ENCODE data around the gene RBPMS2. TPM values are rescaled to one million over a fixed set of nuclear protein-coding genes. Genes with fewer than 3 reads are reported as not detected.

The RBPMS2 gene
- total and polyA plus RNA-seq, 2 of the 4 experiments (the other 2 are of a cell fraction) = 2.8 TPM; not detected in 1

GRCh38 chr15:64761156-64761555 lies 14.2 kb downstream of the RBPMS2 start:
- no peak overlapping the region for H2AFZ ChIP-seq (replicated peaks; ENCODE audit: low read length, poor library complexity)
- H3K14ac ChIP-seq (replicated peaks; ENCODE audit: low read depth, low read length) = no peak overlapping the region
- H3K27me3 ChIP-seq (ENCODE audit: control insufficient read depth, insufficient read depth, low read length) = no peaks in the 10 kb centered on the region
- no peak overlapping the region for H2BK5ac ChIP-seq (ENCODE audit: low read depth, low read length, poor library complexity, severe bottlenecking)
- H3K9ac ChIP-seq (ENCODE audit: low read depth, low read length) = no peak overlapping the region
- no TSS peak for BruUV-seq (replicated peaks)
- H2BK15ac ChIP-seq (ENCODE audit: low read depth, low read length) = no peak overlapping the region
- WGBS, 2 experiments (ENCODE audit: extremely low coverage in 2 of 2, insufficient read length in 1 of 2) = 100% methylated on average over 2 of the region's 11 CpGs; no CpG with 5 or more reads in 1 of the 2 experiments
- H3K36me3 ChIP-seq (ENCODE audit: control insufficient read depth, insufficient read depth, low read length) = no peaks in the 10 kb centered on the region
- no peak overlapping the region for H2BK20ac ChIP-seq (ENCODE audit: low read depth, low read length)
- no peak for DNase-seq
- no peak overlapping the region for H4K8ac ChIP-seq (ENCODE audit: low read depth in 2 of 2, low read length in 2 of 2)
- H3K56ac ChIP-seq (ENCODE audit: extremely low read depth, insufficient read depth, low read length) = no peak overlapping the region
- no peak overlapping the region for H4K5ac ChIP-seq (ENCODE audit: low read depth, low read length)
- no peaks in the 10 kb centered on the region for H4K20me1 ChIP-seq (ENCODE audit: insufficient read depth, low read length)
- dilution Hi-C loops (cut with HindIII; ENCODE audit: low sequenced_read_pairs, unreplicated experiment) = no loop called here
- ChIA-PET POLR2A (ENCODE audit: unreplicated experiment) (no interaction called here), CTCF (no interaction called here)
- no peak overlapping the region for H2AK9ac ChIP-seq (replicated peaks; ENCODE audit: low read depth, low read length, poor library complexity)
- no peak overlapping the region for H2BK120ac ChIP-seq (ENCODE audit: low read depth, low read length)
- no peak overlapping the region for H3K27ac ChIP-seq (ENCODE audit: insufficient read depth, low read length)
- H3K79me1 ChIP-seq (ENCODE audit: low read depth in 1 of 2, low read length in 2 of 2) = no peaks in the 10 kb centered on the region; a peak in 1 of 4 replicates
- no peak overlapping the region for H2AK5ac ChIP-seq (ENCODE audit: low read depth, low read length)
- H3K4ac ChIP-seq (ENCODE audit: low read depth, low read length) = no peak overlapping the region
- no peak overlapping the region for H3K23ac ChIP-seq (ENCODE audit: low read depth, low read length)
- no peak overlapping the region for H3K4me2 ChIP-seq (ENCODE audit: low read depth, low read length)
- in situ Hi-C loops (cut with MboI; ENCODE audit: low sequenced_read_pairs) = no loop called here
- TF ChIP-seq ELK1 (IDR thresholded peaks at IDR 0.05; ENCODE audit: borderline replicate concordance, low read depth, low read length) (no peak), CEBPB (IDR thresholded peaks at IDR 0.05; ENCODE audit: low read depth, low read length) (no peak), MAFK (IDR thresholded peaks at IDR 0.05; ENCODE audit: low read depth, low read length) (no peak), MAZ (IDR thresholded peaks at IDR 0.05; ENCODE audit: borderline replicate concordance, low read depth, low read length) (no peak), CHD1 (IDR thresholded peaks at IDR 0.05; ENCODE audit: low read depth, low read length) (no peak), MXI1 (IDR thresholded peaks at IDR 0.05; ENCODE audit: borderline replicate concordance, low read depth, low read length) (no peak), POLR2A (IDR thresholded peaks at IDR 0.05; ENCODE audit: low read depth, low read length) (no peak), SMC3 (IDR thresholded peaks at IDR 0.05; ENCODE audit: low read depth, low read length) (no peak), RAD21 (IDR thresholded peaks at IDR 0.05; ENCODE audit: low read length) (no peak), CTCF (conservative IDR thresholded peaks at IDR 0.05; ENCODE audit: low read depth, low read length) (no peak), FOS (IDR thresholded peaks at IDR 0.05; ENCODE audit: low read depth, low read length) (no peak), RCOR1 (IDR thresholded peaks at IDR 0.05; ENCODE audit: insufficient replicate concordance, low read length) (no peak)
- H3K9me1 ChIP-seq (ENCODE audit: insufficient read depth, low read length) = peaks cover 3% of the 10 kb centered on the region; the same call in 1 of the 2 replicates
- H3K9me3 ChIP-seq (ENCODE audit: control insufficient read depth, insufficient read depth, low read length) = no peaks in the 10 kb centered on the region
- no peak for ATAC-seq (ENCODE audit: low read depth)
- H3K18ac ChIP-seq (ENCODE audit: low read depth, low read length) = no peak overlapping the region
- H3K4me1 ChIP-seq (ENCODE audit: control insufficient read depth, insufficient read depth, low read length) = no peaks in the 10 kb centered on the region
- H4K91ac ChIP-seq (ENCODE audit: insufficient read depth, low read depth, low read length) = no peak overlapping the region
- intact Hi-C loops (cut with micrococcal nuclease) = no loop called here
- H3K4me3 ChIP-seq (ENCODE audit: insufficient read depth, low read depth, low read length) = no peak overlapping the region

All from IMR-90 (cell line).